Kidney glomerular epithelial cell (primary cell): Measurements from ENCODE around the gene INTS7.
A peak's percentile ranks its signal among the peaks of the same experiment; 100 is the strongest.
"Not testable (repeated sequence)": the region's sequence is repeated elsewhere in the genome, so short reads cannot be mapped to it uniquely, and the experiment has no call there.

Source experiments
- DNase-seq: peaks from one replicate; lab custom pipeline; 2025; lab: John Stamatoyannopoulos, UW

INTS7 gene

DNA sequence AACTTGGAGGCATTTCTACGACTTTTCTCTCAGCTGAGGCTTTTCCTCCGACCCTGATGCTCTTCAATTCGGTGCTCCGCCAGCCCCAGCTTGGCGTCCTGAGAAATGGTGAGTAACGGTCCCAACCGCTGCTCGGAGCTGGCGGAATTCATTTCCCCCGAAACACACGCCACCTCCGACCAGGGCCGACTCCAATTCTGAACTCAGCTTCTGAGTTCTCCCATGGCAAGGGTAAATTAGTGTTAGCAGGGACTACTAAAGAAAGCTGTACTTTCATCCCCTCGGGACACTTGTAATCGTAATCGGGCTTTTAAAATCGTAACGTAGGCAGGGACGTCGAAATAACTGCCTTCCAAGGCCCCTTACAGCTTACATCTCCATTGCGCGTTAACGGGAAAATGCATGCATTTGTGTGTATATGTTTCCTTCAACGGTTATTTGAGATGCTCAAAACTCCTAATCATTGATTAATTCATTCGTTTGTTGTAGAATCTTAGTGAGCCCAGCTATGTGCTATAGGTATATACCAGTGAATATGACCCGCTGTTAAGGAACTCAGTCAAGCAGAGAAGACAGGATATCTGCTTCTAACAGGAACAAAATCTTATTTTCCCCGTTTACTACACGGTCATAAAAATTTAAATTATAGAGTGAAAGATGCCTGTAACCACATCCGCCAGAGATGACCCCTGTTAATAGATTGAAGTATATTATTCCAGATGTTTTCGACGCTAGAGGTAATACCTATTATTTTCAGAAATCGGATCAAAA lies 663 bp upstream of the INTS7 start:
- no peak for DNase-seq

- no peak for DNase-seq
These were observed 738 bp downstream of the INTS7 start for GRCh38 chr1:212034516-212035122.

- peak; percentile 41 for DNase-seq
These were observed 4.3 kb downstream of the INTS7 start for GRCh38 chr1:212030936-212031528.

- not testable (repeated sequence) for DNase-seq
These were observed 7.6 kb downstream of the INTS7 start for GRCh38 chr1:212027727-212028126.

DNA sequence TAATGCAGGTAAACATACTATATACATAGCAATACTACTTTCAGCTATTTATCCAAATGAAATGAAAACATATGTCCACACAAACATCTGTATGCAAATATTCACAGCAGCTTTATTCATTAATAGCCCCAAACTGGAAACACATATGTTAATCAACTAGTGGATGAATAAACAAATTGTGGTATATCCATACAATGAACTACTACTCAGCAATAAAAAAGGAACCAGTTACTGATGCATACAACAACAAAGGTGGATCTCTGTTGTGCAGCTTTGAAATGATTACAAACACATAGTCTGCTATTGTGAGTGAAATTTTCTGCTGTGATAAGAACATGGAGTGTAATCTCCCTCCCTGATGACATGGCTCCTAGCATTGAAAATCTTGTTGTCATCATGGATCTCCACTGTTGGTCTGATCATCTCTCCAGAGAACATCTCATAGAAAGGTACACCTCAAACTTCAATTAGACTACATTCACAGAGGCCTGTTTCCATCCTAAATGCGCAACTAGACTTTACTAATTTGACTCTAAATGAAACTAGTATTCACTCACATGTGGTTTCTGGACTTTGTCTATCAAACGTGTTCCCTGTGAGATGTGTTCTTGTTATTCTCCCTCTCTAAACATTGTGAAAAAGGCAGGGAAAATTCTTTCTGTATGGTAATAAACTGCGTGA lies 10.7 kb downstream of the INTS7 start:
- no peak for DNase-seq

DNA sequence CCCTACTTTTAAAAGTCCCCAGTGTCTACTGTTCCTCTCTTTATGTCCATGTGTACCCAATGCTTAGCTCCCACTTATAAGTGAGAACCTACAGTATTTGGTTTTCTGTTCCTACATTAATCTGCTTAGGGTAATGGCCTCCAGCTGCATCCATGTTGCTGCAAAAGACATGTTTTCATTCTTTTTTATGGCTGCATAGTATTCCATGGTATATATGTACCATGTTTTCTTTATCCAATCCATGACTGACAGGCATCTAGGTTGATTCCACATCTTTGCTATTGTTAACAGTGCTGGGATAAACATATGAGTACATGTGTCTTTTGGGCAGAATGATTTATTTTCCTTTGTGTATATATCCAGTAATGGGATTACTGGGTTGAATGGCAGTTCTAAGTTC lies 12.4 kb downstream of the INTS7 start:
- DNase-seq = not testable (repeated sequence)

DNA sequence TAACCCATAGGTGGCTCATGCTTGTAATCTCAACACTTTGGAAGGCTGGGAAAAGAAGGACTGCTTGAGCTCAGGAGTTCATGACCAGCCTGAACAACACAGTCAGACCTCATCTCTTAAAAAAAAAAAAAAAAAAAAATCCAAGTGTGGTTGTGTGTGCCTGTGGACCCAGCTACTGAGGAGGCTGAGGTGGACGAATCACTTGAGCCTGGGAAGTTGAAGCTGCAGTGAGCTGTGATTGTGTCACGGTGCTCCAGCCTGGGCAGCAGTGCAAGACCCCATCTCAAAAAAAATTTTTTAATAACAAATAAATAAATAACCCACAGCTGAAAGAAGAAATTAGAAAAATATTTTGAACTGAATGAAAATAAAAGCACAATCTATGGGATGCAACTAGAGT lies 13.8 kb downstream of the INTS7 start:
- DNase-seq = no peak

DNA sequence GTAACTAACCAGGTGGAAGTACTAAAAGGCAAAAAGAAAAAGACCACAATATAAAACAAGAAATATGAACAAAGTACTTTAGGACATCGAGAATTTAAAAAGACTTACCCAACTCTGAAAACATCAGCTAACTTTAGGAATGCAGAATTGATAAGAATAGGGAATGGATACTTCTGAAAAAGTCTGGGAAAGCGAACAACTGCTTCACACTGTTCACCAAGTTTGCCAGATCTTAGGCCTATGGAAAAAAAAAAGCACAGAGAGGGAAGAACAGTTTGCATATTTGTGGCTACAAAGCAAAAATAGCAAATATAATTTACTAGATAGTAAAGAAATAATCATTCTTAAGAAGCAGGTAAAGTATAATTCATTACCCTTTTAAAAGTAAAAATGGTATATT lies 14.4 kb downstream of the INTS7 start:
- DNase-seq = no peak

GRCh38 chr1:212013672-212014071 lies 21.7 kb downstream of the INTS7 start:
- no peak for DNase-seq

- peak; percentile 52 for DNase-seq
These were observed 23.2 kb downstream of the INTS7 start for GRCh38 chr1:212012034-212012740.

- DNase-seq = no peak
These were observed 25.4 kb downstream of the INTS7 start for GRCh38 chr1:212010004-212010403.

DNA sequence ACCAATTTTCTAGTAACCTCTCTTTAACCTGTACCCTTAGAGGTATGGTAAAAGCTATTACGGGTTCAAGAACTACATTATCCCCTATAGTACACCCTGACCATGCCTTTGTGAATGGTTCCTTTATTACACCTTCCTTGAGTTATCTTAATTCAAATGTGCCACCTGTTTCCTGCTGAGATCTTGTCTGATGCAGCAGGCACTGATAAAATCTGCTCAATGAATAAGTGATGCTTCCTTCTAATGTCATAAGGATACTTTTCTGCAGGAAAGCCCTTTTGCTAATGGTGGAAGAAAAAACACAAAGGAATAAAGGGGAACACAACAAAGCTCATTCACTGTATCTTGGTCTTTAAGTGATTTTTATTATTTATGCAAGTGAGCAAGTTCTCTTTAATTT lies 25.8 kb downstream of the INTS7 start:
- DNase-seq = no peak

DNA sequence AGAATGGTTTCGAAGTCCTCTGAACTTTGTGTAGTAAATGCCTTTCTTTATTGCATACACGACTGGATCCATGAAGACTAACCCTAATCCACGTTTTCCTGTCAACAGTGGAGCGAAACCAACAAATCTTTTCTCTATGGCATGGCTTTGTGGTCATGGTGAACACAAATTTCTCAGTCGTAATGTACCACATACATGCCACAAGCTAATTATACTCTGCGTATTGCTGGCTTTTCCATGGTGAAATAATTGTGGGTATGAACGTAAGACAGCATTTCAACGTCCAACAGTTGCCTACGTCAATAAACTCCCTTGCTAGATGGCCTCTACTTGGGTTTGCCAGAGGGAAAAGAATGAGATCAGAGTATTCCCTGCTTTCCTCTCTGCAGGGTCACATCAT lies 27.5 kb downstream of the INTS7 start:
- no peak for DNase-seq

DNA sequence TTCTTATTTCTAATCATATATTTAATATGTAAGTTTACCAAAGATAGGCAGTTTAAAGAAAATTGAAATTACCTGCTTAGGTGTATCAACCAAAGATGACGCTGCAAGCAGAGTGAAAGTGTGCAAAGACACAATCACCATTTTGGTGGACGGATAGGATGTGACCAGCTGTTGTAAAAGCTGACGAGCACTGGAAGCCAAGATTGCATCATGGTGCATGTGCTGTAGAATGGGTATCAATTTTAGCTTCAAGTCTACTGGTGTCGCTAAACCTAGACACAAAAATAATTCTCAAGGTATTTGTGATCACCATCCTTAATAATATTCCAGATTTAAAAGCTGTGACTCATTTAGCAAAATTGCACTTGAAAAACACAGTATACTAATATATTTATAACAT lies 28.2 kb downstream of the INTS7 start:
- no peak for DNase-seq

- no peak for DNase-seq
These were observed 30.3 kb downstream of the INTS7 start for GRCh38 chr1:212004895-212005608.

- DNase-seq = no peak
These were observed 32.8 kb downstream of the INTS7 start for GRCh38 chr1:212002536-212002935.

- DNase-seq = not testable (repeated sequence)
These were observed 37.9 kb downstream of the INTS7 start for GRCh38 chr1:211997426-211997825.

DNA sequence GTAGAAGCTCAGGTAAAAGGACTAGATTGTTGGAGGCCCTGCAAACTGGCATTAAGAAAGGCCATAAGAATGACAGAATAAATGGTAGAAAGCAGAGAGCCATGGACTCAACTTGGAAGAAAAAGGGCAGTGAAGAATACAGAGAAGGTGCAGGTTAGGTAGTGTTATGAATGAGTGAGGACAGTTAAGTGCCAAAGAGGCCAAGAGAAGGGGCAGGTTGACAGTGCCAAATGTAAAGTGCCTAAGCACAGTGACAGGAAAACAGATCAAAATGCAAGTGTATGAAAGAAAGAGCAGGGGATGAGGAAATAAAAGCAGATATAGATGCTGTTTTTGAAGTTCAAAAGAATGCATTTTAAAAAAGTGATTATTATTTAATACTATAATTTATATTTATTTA lies 43.7 kb downstream of the INTS7 start:
- no peak for DNase-seq

DNA sequence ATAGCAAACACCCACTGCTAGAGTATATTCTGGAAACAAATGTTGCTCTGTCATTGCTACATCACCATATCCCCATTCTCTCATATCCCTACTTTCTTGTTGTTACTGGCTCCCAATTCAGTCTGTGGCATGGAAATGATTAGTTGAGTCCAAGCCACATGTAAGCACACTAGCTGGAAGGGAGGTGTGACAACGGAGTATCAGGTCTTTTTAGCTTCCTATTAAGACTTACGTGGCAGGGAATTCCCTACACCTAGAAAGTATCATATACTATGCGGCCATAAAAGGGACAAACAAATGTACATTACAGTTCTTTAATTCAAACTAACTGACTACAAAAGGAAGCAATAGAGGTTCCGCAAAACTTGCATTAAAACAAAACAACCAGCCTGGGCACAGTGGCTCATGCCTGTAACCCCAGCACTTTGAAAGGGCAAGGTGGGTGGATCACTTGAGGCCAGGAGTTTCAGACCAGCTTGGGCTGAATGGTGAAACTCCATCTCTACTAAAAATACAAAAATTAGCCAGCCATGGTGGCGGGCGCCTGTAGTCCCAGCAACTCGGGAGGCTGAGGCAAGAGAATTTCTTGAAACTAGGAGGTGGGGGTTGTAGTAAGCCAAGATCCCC lies 48.6 kb downstream of the INTS7 start:
- no peak for DNase-seq

DNA sequence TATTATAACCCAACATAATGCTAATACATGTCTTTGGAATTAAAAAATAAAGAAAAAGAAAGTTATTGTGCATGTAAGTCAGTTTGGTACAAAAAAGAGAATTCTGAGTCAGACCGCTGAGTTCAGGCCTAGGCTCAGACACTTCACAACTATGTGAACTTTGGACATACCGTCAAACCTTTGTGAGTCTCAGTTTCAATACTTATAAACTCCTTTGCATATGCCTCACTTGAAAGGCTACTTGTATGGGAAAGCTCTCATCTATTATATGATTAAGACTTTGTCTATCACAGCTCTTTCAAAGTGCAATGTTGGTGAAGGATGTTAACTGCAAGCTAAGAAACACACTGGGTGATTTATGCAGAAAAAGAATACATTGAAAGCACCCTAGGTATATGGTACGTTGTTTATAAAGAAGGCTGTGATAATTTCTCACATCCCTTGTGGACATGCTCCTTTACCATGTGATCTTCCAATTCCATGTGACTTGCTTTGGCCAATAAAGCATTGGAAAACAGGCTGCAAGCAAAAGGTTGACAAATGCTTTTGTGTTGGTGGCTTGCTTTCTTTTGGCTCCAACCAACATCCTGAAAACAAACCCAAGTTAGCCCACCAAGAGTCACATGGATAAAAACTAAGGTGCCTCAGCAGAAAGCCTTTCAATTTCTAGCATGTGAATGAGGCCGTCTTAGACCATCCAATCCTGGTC lies 49.6 kb downstream of the INTS7 start:
- DNase-seq = no peak
